Measurements from ENCODE around the gene GALNT18. TPM values are rescaled to one million over a fixed set of nuclear protein-coding genes. Genes with fewer than 3 reads are reported as not detected.

The GALNT18 gene
- total RNA-seq, 2 experiments from 2014 or later: 6.8 to 7.4 TPM

DNA sequence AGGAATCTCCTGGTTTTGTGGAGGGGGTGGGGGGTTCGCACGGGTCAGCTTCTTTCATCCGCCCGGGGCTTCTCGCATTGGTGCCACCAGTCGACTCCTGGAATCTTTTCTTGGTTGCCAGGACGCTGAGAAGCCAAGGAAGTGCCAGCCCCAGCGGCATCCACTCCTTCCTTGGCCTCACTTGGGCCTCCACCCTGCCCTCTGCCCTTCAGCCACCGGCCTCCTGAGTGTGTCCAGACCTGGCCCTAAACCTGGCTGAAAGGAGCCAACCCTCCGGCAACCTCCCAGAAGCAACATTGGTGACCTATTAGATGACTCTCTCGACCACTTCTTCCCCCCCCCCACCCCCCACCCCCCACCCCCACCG lies 518 bp upstream of the GALNT18 start:
- Mint-ChIP-seq H3K4me3 (no peak overlapping the region), H3K27me3 (peaks cover 45% of the 10 kb centered on the region), H3K27ac (no peak overlapping the region), H3K4me1 (ENCODE audit: low read depth) (peaks cover 3% of the 10 kb centered on the region), H3K36me3 (ENCODE audit: low read depth) (no peaks in the 10 kb centered on the region), H3K9me3 (no peaks in the 10 kb centered on the region)
- DNase-seq (no peak), ATAC-seq (no peak)
- intact Hi-C loops (cut with micrococcal nuclease): no loop called here
- ChIA-PET CTCF (interaction anchor here (1.1 kb wide), 1 partner anchor 17 kb away, joined by 4 read pairs; no protein-coding TSS in a partner anchor), POLR2A (no interaction called here)
- TF ChIP-seq, protein P1, sequence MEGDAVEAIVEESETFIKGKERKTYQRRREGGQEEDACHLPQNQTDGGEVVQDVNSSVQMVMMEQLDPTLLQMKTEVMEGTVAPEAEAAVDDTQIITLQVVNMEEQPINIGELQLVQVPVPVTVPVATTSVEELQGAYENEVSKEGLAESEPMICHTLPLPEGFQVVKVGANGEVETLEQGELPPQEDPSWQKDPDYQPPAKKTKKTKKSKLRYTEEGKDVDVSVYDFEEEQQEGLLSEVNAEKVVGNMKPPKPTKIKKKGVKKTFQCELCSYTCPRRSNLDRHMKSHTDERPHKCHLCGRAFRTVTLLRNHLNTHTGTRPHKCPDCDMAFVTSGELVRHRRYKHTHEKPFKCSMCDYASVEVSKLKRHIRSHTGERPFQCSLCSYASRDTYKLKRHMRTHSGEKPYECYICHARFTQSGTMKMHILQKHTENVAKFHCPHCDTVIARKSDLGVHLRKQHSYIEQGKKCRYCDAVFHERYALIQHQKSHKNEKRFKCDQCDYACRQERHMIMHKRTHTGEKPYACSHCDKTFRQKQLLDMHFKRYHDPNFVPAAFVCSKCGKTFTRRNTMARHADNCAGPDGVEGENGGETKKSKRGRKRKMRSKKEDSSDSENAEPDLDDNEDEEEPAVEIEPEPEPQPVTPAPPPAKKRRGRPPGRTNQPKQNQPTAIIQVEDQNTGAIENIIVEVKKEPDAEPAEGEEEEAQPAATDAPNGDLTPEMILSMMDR (IDR thresholded peaks at IDR 0.05): no peak

DNA sequence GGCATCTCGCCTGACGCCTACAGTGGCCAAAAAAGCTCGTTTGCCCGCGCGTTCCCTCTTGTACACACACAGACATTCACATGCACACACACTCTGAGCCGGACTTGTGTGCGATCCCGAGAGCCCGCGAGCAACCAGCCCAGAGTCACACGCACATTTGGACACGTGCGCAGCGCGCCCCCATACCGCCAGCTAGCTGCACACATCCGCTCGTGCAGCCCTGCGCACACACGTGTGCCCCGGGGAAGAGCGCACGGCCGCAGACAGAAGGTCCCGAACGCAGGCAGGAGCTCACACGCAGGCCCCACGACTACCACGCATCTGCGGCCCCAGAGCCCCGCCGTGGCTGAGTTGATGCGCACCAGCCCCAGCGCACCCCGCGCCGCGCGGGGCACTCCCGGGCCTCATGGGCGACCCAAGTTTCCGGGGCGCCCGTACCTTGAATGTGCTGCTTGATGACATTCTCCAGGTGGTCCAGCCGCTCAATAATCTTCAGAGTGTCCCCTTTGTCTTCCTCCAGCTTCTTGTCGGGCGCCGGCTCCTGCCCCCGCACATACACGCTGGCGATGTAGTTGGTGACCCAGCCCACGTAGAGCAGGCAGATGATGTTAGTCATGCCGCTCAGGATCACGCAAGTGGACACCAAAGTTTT lies 758 bp downstream of the GALNT18 start:
- Mint-ChIP-seq H3K36me3 (ENCODE audit: low read depth) (no peaks in the 10 kb centered on the region), H3K9me3 (no peaks in the 10 kb centered on the region), H3K4me1 (ENCODE audit: low read depth) (peaks cover 3% of the 10 kb centered on the region), H3K27me3 (peaks cover 46% of the 10 kb centered on the region), H3K27ac (peak overlapping the region; percentile 37), H3K4me3 (peak overlapping the region; percentile 79)
- DNase-seq (peak; percentile 53), ATAC-seq (peak; percentile 10)
- intact Hi-C loops (cut with micrococcal nuclease): no loop called here
- ChIA-PET CTCF (no interaction called here), POLR2A (no interaction called here)
- TF ChIP-seq, protein P1 (IDR thresholded peaks at IDR 0.05): no peak

DNA sequence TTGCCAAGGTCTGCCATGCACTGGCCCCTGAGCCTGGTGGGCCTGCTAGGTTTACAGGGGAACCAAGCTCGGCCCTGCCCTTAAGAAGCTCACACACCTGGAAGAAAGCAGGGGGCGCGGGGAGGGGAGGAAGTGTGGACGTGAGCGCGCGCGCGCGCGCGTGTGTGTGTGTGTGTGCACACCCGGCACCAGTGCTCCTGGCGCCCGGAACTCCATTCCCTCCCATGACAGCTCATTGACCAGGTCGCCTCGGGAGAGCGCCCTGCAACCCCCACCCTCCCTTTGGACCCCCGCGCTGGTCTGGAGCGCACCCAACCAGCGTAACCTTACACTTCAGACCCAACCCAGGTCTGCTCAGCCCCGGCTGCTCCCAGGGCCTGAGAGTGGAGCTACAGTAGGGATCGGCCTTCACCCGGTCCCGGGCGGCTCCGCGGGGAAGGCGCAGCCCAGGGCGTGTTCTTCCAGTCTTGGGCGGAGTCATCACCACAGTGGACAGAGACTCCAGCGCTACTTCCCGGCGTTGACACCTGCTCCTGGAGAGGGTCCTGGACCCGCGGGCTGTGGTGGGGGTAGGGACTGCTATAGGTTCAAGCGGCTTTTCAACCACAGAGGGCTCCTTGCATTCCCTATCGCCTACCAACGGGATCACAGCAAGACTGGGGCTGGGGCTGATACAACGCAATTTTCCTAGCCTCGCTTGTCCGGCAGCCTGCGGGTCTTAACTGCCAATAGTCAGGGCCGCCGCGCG lies 1.5 kb downstream of the GALNT18 start:
- Mint-ChIP-seq H3K27ac (no peak overlapping the region), H3K27me3 (peaks cover 47% of the 10 kb centered on the region), H3K4me3 (peak overlapping the region; percentile 79), H3K9me3 (no peaks in the 10 kb centered on the region), H3K36me3 (ENCODE audit: low read depth) (no peaks in the 10 kb centered on the region), H3K4me1 (ENCODE audit: low read depth) (peaks cover 3% of the 10 kb centered on the region)
- DNase-seq: peak; percentile 20
- TF ChIP-seq, protein P1 (IDR thresholded peaks at IDR 0.05): no peak
- no peak for ATAC-seq
- ChIA-PET POLR2A (no interaction called here), CTCF (no interaction called here)
- intact Hi-C loops (cut with micrococcal nuclease): no loop called here

DNA sequence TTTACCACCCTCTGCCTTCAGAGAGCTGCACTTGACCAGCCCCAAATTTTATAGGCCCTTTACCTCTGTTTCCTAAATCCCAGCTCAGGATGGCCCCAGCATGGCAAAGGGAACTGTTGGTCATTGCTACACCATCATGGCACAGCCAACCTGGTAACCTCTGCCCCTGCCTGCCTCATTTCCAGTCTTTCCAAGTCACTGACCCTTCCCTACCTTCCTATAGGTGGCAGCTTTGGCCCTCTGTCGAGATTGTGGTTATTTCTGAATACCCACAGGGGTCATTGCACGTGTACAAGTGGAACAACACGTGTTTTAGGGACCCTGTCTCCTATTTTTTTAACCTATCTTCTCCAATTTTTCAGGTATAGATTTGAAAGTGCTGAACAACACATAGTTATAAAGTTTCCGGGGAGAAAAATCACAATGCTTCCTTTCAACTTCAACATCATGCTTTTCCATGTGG lies 2.8 kb downstream of the GALNT18 start:
- intact Hi-C loops (cut with micrococcal nuclease): no loop called here
- POLR2A ChIA-PET: no interaction called here
- TF ChIP-seq, protein P1 (IDR thresholded peaks at IDR 0.05): no peak
- no peak for DNase-seq
- no peaks in the 10 kb centered on the region for H3K36me3 Mint-ChIP-seq (ENCODE audit: low read depth)
- no peak overlapping the region for H3K27ac Mint-ChIP-seq
- H3K4me1 Mint-ChIP-seq (ENCODE audit: low read depth): peaks cover 3% of the 10 kb centered on the region
- CTCF ChIA-PET: no interaction called here
- no peaks in the 10 kb centered on the region for H3K9me3 Mint-ChIP-seq
- no peak for ATAC-seq
- peaks cover 49% of the 10 kb centered on the region for H3K27me3 Mint-ChIP-seq
- H3K4me3 Mint-ChIP-seq: no peak overlapping the region

DNA sequence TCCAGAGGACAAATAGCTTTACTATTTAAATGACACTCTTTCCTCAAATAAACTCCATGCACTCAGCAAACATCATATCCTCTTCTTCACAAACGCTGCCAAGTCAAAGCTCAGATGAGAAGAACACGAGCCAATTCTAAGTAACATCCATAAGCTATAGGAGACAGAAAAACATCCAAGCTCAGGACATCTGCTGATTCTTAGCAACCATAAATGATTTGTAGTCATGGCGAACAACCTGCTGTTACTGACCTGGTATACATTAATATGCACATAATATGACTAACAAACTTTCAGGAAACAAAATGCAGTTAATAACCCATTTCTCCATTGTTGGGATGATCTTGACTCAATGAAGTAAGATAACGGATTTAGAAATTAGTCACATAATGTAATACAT lies 6.7 kb downstream of the GALNT18 start:
- Mint-ChIP-seq H3K4me3 (no peak overlapping the region), H3K27me3 (peaks cover 35% of the 10 kb centered on the region), H3K27ac (no peak overlapping the region), H3K36me3 (ENCODE audit: low read depth) (no peaks in the 10 kb centered on the region), H3K4me1 (ENCODE audit: low read depth) (peaks cover 3% of the 10 kb centered on the region), H3K9me3 (no peaks in the 10 kb centered on the region)
- TF ChIP-seq, protein P1 (IDR thresholded peaks at IDR 0.05): no peak
- no peak for DNase-seq
- ChIA-PET CTCF (no interaction called here), POLR2A (no interaction called here)
- intact Hi-C loops (cut with micrococcal nuclease): no loop called here
- no peak for ATAC-seq
